NCI-H146 treated with DMSO at 0.1 percent for 48 hours (cell line): ENCODE data around the gene UBB.

Experiments
- DNase-seq: peaks from one replicate; lab custom pipeline; 2025; ENCODE audit not compliant: unreplicated experiment; lab: John Stamatoyannopoulos, UW

UBB gene

DNA sequence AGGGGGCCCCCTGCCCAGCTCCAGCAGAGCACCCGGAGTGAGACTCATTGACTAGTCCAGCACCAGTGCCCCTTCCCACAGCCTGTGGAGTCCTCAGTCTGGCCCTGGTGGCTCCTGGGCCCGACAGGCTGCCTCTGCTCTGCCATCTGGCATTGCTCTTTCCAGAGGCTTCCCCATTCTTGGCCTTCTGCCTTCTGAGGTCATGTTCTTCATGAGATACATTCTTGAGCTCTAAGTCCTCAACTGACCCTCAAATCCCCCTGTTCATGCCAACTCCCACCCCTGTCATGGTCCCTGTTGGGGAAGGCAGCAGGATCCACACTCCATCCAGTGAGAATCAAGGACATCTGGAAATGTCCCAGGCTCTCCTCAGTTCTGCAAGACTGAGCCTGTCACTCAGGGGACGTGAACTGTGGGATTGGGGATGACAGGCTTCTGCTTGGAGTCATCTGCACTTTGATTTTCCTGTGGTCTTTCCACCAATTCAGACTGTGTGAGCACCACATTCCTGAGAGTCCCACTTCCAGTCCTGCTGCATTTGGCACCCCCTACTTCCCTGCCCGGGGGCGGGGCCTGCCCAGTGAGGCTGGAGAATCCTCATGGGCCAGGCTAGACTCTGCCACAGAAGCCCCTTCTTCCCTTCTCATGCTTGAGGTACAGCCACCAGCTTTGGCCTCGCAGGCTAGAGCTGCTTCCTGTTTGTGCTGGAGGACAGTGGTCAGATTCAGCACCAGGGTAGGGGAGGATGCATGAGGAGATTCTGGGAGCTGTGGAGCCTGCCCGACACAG lies 37.2 kb downstream of the UBB start:
- DNase-seq, result no peak

DNA sequence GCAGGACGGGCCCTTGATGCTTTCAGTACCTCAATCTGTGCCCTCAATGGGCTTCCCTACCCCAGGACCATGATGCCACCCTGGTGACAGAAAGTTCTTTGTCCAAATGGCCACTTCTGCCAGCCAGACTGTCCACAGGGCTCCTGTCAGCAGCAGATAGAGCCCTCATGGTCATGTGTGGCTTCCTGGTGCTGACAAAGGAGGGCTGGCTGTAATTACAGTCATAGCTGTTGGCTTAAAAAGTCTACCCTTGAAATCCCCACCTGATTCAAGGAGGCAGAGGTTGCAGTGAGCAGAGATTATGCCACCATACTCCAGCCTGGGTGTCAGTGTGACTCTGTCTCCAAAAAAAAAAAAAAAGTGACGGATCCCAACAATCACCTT lies 37.8 kb downstream of the UBB start:
- DNase-seq, result no peak

DNA sequence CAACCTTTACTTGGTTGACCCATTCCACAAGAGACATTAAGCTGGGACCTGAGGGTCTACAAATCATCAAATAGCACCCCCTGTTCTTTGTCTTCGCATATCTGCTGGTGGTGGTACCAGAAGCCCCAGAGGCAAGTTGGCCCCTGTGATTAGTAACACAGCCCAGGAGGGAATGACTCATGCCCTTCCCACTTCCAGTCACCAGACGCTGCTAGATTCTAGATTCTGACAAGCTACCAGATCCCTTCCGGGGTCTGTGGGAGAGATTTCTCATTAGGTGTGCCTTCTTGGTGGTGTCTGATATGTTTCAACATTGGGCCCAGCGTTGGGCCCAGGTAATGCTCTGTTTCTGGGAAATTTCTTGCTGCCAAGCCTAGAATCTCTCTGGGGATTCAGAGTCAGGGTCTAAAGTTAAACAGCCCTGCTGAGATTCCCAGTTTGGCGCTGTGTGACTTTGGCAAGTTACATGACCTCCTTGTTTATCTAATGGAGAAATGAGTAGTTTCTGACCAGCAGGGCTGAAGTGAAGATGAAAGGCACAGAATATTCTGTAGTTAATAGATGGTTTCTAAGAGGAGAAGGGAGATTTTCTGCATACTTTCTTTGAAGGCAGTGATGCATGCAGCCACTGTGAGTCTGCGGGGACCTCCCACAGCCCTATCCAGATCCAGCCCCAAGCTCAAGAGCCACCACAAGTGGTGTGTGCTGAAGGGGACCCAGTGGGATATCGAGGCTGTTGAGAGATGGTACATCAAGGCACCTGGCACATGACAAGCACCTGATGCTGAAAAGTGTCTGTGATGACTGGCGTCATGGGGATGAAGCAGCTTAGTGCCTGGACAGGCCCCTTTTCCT lies 38.4 kb downstream of the UBB start:
- no peak for DNase-seq

DNA sequence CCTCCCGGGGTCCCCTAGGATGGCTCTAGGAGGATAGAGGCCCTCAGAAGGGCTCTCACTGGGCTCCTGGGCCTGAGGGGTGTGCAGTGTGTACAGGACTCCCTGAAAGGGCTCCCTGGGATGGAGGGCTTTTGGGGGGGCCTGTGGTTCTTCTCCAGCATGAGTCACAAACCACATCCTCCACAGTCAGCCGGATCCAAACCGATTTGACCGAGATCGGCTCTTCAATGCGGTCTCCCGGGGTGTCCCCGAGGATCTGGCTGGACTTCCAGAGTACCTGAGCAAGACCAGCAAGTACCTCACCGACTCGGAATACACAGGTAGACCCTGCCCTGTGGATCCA lies 39.0 kb downstream of the UBB start:
- no peak for DNase-seq

DNA sequence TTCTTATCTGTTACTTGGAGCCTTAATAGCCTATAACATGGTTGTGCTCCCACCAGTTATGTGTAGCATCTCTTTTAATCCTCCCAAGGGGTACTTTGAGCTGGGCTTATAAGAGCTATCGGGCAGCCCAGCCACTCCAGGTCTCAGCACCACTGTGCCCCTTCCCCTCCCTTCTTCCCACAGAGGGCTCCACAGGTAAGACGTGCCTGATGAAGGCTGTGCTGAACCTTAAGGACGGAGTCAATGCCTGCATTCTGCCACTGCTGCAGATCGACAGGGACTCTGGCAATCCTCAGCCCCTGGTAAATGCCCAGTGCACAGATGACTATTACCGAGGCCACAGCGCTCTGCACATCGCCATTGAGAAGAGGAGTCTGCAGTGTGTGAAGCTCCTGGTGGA lies 41.5 kb downstream of the UBB start:
- DNase-seq, result no peak

DNA sequence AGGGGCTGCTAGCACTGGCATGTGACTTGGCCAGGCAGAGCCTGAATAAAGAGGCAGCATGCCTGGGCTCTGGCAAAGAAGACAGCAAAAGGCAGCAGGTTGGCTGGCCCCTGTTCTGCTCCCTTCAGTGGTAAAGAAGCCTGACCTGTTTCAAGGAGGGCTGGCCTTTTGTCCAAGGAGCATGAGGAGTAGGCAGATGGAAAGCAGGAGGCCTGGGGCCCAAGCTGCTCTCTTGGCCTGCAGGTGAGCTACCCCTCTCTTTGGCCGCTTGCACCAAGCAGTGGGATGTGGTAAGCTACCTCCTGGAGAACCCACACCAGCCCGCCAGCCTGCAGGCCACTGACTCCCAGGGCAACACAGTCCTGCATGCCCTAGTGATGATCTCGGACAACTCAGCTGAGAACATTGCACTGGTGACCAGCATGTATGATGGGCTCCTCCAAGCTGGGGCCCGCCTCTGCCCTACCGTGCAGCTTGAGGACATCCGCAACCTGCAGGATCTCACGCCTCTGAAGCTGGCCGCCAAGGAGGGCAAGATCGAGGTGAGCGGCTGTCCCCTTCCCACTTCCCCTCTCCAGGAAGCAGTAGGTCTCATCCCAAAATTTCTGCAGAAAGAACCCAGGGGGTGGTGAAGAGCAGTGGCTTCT lies 42.5 kb downstream of the UBB start:
- no peak for DNase-seq

DNA sequence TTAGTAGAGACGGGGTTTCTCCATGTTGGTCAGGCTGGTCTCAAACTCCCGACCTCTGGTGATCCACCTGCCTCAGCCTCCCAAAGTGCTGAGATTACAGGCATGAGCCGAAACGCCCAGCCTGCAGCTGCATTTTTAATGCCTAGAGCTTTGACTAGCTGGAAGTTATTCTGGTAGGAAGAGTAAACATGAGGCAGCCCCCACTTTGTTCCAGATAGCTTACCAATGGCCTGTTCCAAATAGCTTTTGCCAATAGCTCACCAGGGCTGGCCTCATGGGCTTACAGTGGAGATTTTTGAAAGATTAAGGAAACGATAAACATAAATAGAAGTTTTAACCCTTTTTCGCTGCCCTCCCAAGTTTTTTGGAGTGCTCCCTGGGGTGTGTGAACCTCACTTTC lies 44.3 kb downstream of the UBB start:
- no peak for DNase-seq

DNA sequence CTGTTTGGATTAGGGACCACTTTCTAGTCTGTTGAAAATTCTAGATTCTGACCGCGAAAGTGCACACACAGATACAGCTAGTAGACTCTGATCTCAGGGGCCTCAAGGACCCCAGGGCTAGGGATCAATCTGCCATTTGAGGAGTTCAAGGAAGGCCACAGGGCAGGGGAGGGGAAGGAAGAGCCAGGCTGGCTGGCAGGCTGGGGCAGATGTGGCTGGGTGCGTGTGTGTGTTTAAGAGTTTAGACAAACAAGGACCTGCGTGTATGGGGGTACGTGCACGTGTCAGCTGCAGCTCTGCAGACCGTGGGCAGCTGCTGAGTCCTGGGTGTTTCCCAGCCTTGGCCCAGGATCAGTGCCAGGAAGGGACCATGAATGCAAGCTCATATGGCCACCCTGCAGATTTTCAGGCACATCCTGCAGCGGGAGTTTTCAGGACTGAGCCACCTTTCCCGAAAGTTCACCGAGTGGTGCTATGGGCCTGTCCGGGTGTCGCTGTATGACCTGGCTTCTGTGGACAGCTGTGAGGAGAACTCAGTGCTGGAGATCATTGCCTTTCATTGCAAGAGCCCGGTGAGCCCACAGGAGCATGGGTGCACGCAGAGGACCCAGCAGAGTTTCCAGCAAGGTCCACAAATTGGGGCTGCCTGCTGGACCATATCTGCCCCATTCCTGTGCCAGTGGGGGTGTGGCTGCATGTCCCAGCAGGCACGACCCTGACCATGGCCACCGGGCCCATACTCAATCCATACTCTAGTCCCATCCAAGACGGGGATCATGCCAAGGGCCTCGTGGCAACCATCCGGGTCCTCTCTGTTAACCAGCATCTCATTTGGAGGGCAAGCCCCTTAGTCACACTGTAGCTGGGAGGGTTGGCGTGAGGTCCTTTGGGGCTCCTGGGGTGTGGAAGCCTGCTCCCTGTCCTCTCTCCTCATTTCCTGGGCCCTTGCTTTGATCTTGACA lies 45.1 kb downstream of the UBB start:
- no peak for DNase-seq

DNA sequence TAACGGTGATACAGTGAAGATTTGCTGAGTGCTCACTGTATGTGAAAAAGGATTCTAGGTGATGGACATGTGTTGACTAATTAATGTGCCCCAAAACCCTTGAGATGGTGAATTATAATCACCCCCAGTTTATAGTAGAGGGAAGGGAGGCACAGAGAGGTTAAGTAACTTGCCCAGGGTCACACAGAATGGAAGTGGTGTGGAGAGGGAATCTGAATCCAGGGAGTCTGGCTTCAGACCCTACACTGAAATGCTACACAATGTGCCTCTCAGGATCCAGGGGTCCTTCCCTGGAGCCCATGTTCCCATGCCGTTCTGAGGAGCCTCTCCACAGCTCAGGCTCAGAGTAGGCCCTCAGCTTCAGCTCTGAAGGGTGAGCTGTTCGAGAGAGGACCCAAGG lies 46.1 kb downstream of the UBB start:
- DNase-seq, result no peak

DNA sequence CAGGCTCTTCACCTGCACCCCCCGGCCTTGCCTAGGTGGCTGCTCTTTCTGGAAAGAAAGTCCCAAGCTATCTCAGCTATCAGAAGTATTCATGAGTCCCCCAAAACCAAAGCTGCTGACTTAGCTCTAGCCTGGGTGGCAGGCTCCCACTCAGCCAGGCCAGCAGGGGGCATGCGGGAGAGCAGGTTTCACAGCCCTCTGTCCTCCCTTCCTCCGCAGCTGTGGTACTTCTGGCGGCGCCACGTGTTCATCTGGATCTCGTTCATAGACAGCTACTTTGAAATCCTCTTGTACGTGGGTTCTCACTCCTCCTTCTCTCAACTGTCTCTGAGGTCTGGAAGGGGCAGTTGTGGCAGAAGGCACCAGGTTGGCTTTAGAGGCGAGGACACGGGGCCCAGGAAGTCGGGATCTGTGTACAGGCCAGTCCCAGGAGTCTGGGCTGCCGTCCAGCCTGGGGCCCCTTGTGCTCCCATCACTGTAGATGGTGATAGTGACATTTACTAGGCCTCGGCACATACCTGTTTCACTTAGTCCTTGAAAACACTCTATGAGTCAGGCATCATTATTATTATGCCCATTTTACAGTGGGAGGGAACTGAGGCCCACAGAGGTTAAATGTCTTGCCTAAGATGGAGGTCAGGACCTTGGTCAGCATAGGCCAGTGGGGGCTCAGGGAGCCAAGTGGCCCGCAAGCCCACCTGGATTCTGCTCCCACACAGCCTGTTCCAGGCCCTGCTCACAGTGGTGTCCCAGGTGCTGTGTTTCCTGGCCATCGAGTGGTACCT lies 47.4 kb downstream of the UBB start:
- DNase-seq, result no peak

DNA sequence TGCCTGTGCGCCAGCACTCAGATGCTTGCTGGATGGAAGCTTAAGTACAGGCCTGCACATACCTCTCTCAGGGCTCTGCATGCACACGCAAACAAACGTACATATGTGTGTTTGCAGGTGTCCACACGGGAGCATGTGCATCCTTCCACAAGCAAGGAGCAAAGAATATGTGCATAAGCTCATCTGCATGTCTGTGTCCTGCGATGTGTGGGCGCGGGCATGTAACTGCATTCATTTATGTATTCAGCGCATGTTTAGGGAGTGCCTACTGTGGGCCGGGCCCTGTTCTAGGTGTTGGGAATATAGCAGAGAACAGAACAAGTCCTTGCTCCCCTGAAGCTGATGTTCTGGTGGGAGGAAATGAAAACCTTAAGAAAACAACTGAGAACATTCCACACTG lies 48.2 kb downstream of the UBB start:
- DNase-seq, result no peak

DNA sequence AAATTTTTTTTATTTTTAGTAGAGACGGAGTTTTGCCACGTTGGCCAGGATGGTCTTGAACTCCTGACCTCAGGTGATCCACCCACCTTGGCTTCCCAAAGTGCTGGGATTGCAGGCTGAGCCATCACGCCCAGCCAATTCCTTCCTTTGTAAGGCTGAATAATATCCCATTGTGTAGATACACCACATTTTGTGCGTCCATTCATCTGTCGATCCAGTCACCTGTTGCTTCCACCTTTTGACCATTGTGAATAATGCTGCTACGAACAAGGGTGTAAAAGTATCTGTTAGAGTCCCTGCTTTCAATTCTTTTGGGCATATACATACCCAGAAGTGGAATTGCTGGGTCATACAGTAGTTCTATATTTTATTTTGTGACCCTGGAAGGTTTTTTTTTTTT lies 49.8 kb downstream of the UBB start:
- no peak for DNase-seq

DNA sequence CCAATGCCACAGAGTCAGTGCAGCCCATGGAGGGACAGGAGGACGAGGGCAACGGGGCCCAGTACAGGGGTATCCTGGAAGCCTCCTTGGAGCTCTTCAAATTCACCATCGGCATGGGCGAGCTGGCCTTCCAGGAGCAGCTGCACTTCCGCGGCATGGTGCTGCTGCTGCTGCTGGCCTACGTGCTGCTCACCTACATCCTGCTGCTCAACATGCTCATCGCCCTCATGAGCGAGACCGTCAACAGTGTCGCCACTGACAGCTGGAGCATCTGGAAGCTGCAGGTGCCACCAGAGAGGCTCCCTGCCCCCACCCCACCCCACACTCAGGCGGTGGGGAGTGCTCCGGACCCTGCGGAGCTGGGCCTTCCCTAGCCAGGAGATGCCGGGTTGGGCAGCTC lies 51.1 kb downstream of the UBB start:
- no peak for DNase-seq
